DMS79 (cell line): Measurements from ENCODE around the gene TNFRSF25.
"Not testable (repeated sequence)": the region's sequence is repeated elsewhere in the genome, so short reads cannot be mapped to it uniquely, and the experiment has no call there.

Source experiments
- DNase-seq: peaks from one replicate; lab custom pipeline; 2025; lab: John Stamatoyannopoulos, UW

TNFRSF25 gene

DNA sequence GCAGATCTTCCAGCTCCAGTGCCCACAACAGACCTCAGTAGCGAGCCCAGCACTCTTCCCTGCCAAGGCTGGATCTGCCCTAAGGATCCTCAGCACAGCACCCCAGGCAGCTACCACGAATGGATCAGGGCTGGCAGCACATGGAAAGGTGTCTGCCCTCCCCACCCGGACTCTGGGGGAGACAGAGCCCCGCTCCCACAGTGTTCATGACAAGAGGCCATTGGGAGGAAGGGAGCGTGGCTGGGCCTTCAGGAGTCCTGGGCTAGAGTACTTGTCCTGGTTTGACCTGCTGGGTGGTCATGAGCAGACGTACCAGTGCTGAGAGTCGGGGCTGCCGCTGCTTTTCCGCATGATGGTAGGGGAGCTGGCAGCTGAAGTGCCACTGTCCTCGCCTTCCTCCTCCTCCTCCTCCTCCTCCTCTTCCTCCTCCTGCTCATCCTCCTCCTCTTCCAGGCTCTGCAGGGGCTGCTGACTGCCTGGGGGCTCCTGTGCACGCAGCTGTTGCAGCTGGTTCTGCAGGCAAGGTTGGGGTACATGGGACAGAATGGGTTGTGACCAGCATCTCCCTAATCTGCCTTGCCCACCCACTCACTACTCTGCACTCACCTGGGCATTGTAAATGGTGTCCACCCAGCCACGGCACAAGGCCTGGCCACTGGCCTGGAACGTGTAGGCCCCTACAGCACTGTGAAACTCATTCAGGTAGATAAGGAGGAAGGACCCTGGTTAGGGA is 2.9 kb upstream of the TNFRSF25 start:
- DNase-seq = no peak

DNA sequence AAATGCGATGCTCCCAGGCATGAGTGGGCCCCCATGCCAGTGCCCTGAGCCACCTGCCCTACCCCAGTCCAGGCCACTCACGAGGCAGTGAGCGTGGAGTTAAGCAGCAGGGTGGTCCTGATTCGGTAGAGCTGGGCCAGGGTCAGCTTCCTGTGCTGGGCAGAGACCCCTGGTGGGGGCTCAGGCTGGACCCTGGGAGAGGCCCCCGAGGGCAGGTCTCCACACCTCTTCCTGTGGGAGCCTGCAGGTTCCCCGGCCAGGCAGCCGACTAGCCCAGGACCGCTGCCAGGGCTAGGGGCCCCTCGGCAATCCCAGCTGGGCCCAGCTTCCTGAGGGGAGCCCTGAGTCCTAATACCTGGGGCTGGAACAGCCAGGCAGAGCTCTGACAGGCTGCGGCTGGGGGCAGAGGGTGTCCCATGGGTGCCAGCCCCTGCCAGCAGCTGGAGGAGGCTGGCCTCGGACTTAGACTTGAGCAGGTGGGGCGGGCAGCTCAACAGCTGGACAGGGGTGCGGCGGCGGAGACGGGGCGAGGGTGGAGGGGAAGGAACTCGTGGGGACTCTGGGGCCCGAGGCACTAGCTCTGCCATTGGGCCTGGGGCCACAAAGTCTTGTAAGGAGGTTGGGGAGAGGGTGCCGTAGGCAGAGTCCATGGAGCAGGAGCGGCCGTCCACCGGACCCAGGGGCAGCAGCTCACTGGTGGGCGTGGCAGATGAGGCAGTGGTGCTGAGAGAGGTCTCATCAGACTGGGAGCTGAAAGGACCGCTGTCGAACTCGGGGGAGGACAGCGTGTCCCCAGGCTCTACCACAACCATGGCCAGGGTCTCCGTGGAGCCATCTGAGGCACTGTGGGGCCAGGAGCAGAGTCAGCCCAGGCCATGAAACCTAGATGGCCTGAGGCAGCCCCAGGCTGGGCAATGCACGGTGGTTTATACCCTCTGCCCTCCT is 2.0 kb upstream of the TNFRSF25 start:
- DNase-seq = no peak

DNA sequence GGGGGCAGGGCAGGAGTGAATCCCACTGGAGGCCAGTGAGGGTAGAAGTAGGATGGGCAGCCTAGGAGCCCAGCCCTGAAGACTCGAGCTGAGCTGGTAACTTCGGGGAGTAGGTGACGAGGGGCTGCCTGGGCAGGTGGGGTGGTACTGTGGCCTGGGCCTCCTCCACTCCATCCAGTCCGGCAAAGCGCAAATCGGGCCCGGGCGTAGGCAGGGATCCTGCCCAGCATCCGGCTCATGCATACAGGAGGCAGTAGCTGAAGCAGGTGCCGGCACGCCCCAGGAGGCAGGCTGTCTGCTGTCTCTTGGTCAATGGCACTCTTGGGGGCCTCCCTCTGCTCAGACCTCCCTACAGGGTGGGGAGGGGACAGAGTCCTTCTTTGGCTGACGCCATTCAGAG is 1.3 kb upstream of the TNFRSF25 start:
- DNase-seq = no peak

DNA sequence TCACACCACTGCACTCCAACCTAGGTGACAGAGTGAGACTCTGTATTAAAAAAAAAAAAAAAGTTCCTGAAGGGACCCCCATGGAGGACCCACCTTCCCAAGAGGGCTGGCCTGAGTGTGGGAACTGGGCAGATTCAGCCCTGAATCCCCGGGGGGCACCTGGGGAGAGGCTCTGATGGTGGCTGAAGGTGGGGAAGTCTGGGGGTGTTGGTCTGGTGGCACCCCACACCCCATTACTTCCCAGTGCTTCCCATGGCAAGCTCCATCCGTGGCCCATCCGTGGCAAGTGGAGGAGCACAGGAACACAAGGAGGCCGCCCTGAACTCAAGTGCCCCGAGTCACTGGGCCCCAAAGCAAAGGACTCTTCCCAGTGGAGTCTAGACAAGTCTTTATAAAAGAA is 778 bp upstream of the TNFRSF25 start:
- no peak for DNase-seq

DNA sequence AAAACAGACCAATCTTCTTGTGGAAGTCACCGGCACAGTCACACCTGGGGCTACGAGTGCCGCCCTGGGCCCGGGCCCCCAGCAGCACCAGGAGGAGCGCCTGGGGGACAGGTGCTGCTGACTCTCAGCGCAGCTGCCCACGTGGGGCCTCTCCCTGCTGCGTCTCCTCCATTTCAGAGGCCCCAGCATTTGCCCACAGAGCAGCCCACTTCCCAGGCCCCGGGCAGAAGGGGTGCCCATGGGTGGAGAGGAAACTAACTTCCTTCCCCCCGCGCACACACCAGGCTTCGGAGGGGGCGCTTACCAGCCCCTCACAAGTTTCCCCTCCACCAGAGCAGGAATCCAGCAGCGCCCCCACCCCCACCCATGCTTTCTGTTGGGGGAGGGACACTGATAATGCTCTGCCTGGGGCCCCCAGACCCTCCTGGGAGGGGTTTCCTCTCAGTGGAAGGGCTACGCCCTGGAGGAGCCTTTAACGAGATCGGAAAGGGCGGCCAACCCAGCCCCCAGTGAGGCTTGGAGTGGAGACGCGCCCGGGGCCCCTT is 440 bp downstream of the TNFRSF25 start:
- DNase-seq = no peak

DNA sequence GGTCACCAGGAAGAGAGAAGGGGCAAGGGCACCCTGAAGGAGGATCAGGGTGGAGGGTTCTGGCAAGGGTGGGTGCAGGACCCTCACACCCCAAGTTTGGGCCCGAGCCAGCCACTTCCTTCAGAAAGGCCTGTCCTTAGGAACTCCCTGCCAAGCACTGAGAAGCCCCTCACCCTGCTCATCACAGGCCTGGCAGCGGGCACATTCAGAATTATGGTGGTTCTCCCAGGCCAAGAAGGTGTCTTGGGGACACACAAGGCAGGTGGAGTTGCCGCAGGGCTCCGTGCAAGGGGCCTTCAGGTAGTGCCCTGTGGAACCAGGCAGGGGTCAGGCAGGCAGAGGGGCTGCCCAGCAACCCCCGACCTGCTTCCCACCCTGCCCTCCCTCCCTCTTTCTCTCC is 1.1 kb downstream of the TNFRSF25 start:
- no peak for DNase-seq

DNA sequence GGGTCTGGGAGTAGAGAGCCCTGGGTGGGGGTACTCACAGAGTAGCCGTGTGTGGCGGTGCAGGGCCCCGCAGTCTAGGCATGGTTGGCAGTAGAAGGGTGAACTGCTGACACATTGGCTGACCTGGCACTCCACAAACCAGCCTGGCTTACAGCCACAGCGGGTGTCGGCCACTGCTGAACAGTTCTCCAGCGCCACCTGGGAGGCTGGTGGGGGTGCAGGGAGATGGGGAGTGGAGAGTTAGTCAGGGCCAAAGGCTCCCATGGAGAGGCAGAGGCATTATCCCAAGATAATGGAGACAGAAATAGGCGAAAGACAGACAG is 1.5 kb downstream of the TNFRSF25 start:
- DNase-seq = no peak

DNA sequence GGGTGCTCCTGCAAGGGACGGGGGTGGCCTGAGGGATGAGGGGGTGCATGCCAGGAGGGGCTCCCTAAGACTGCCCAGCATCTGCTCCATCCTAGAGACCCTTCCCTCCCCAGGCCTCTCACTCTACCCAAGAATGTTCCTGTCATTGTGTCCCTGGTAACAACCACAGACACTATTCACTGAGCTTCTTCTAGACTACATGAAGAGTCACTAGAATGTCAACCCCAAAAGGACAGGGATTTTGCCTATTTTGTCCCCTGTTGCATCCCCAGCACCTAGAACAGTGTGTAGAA is 2.9 kb downstream of the TNFRSF25 start:
- DNase-seq = no peak

DNA sequence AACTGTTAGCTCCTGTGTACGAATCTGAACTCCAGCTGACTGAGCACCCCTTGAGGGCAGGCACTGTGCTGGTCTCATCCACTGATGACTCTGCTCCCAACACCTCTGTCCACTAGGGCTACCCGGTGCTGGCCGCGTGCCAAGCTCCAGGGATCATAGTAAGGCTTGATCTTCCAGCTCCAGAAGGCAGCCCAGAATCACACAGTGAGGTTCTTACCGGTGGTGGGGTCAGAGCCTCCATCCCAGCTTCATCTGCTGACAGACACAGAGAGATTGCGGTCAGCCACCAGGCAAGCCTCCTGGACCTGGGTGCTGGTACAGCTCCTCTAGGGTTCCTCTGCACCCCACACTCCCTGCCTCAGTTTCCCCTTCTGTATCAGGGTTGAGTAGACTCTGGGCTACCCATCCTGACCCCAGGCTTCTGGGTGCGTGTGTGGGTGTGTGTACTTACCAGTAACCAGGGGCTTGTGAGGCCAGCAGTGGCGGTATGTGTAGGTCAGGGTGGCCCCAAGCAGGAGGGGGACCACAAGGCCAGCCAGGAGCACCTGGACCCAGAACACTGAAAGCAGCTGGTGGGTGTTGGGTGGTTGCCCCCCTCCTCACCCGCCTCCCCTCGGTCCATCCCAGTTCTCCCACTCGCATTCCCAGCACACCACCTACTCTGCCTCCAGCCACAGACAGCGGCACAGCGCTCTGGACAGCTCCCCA is 3.4 kb downstream of the TNFRSF25 start:
- no peak for DNase-seq

DNA sequence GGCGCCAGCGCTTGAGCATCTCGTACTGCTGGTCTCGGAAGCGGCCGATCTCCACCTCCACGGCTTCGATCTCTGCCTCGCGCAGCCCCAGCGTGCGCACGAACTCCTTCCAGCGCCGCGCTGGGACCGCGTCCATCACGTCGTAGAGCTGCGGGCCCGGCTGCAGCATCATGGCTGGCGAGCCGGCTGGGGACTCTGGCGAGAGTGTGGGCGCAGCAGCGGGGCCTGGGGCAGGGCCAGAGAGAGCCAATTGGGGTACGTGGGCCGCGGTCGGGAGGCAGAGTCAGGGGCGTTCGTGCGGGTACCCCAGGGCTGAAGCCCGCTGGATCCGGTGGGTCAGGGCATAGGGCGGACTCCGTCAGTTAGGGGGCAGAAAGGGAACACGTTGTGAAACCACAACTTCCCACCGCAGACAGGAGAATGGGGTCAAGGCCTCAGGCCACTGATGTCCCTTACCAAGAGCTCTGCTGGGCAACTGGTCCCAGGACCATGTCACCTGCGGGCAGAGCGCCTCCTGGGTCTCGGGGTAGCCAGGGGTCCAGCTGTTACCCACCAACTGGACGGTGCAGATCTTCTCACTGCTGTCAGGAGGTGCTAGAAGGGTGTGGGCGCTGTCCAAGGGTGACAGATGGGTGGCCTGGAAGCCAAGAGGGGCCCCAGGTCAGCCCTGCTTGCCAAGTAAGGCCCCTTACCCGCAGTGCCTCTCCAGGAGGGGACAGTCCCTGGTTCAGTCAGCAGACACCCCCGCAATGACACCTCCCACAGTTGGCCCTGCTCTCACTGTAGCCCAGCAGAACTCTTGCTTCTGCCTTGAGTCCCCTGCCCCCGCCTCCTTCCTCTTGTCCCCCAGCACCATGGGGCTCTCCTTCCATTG is 4.2 kb downstream of the TNFRSF25 start:
- no peak for DNase-seq

DNA sequence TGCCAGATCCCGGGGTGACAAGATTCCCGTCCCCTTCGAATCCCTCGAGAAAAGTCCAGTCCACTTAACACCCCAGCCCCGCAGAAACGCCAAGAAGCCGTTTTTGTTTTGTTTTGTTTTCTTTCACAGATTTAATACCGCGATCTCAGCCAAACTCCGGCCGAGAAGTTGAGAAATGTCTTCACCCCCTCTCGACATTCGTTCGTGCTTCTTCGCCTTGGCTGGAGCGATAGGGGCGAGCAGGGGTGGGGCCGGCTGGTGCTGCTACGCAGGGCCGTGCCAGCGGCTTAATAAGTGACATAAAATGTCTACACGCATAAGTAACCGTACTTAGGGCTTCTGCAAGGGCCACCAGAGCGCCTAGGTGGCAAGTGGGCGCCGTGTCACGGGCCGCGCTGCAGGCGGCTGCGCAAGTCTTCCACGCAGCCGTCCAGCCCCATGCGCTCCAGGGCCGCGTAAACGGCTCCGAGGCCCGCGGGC is 4.9 kb downstream of the TNFRSF25 start:
- DNase-seq = no peak

DNA sequence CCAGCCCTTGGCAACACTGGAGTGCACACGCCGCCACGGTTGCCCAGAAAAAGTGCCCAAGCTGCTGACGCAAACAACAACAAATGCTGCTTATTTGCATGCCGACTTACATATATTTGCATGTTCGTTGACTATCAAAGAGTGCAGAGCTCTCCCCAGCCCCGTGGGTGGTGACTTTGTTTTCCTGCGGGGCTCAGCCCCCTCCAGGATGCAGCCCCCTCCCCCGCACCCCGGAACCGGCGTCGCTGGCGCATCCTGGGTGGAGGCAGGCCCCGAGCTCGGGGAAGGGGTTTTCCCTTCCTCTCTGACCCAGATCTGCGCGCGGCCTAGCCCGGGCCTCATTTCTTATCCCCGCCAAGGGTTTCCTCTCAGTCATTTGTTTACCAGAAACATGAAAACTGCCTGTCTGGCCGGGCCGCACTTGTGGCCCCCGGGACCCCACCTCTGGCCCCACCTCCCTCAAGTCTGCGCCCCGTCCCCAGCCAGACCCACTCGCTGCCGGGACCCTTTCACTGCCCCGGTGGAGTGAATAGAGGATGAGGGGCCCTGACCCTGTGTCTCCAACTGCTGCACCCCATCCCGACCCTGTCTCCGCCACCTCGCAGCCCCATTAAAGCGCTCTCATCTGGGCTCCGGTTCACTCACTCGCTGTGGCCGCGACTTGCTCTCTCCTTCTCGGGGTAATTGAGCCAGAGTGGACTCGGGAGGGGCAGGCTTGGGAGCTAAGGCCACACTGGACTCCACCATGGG is 5.5 kb downstream of the TNFRSF25 start:
- no peak for DNase-seq

DNA sequence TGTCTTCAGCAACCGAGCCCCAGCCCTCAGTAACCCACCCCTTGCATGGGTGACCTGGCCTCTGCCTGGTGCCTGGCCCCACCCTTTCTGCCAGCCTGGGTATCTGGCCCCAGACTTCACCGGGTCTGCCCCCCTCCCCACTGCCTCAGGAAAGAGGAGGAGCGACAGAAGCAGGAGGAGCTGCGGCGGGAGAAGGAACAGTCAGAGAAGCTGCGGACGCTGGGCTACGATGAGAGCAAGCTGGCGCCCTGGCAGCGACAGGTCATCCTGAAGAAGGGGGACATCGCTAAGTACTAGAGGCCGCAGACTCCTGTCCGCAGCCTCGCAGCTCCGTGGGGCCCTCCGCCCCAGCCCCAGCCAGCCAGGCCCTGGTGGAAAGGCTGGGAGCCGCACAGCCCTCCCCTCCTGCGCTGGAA is 6.1 kb downstream of the TNFRSF25 start:
- no peak for DNase-seq

DNA sequence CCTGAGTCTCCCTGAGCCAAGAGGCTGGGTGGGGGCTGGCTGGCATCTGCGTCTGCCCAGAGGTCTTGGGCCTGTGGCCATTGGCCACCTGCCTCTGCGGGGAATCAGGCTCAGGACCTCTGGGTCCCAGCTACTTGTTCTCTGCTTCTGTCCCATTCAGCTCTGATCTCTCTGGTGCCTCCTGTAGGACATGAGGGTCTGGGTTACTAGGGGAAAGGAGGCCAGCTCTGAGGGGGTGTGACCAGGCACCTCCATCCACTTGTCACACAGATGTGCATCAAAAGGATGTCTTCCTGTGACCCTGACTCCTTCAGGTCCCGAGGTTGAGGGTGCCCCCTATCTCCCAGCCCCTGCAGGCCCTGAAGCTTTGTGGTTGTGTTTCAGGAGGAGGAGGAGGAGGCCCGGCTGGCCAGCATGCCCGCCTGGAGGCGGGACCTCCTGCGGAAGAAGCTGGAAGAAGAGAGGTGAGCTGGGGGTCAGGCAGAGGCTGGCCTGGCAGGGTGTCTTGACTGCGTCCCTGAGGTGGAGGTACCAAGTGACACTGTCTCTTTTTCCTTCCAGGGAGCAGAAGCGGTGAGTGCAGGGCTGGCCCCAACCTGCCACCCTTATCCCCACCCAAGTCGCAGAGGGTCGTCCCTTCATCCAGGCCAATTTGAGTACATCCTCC is 9.0 kb downstream of the TNFRSF25 start:
- DNase-seq = no peak

DNA sequence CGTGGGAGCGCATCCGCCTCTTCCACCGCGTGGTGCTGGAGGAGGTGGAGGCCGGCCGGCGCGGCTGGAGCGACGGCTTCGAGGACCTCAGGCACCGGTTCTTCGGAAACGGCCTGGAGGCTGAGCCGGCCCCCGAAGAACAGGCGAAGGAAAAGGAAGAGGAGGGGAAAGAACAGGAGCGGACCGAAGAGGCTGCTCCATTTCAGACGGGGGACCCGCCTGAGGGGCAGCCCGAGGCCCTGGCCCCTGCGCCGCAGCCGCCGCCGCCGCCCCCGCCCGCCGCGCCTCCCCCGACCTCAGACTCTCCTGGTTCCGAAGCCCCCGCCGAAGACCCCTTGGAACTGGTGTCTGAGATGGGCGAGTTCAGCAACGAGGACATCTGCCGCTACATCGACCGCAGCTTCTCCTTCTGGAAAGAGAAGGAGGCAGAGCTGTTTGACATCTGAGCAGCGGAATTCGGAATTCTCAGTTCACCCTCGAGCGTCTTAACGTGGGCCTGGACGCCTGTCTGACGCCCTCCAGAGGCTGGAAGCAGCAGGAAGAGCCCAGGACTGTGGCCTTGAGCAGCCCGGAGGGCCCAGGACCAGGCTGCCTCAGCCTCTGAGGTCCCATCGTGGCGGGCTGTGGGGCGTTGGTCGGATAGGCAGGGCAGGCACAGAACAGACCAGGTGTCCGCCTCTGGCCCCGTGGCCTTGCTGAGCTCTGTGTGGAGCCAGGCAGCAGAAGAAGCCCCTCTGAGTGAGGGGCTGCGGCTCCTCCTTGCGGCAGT is 10.0 kb downstream of the TNFRSF25 start:
- not testable (repeated sequence) for DNase-seq

DNA sequence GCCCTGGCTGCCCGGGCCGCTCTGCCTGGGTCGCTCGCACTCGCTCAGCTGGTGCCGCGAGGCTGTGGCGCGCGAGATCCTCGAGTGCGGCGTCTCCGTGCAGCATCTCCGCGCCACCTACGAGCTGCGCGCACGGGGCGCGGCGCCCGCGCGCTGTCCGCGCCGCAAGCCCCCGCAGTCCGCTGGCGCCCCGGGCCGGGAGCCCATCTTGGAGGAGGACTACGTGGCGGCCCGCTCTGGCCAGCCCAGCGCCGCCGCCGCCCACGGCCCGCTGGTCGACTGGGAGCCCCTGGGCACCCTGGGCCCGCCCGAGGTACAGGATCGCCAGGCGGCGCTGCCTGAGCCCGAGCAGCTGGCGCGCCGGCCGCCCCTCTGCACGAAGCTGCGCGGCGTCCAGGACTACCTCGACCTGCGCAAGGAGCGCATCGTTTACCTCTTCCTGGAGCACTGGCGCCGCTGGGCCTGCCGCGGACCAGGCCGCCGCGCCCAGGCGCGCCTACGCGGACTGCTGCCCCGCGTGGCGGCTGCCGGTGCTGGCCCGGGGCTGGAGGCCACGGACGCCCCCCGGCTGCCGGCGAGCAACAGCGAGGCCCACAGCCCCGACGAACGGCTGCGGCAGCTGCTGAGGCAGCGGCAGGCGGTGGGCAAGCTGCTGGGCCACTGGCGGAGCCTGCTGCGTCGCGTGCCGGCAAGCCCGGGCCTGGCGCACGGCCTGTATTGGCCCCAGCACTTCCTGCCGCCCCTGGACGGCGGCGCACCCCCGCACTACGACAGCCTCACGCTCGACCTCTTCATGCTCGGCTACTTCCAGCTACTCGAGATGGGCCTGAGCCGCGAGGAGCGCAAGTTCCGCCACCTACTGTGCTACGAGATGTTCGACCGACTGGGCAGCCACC is 10.9 kb downstream of the TNFRSF25 start:
- no peak for DNase-seq

DNA sequence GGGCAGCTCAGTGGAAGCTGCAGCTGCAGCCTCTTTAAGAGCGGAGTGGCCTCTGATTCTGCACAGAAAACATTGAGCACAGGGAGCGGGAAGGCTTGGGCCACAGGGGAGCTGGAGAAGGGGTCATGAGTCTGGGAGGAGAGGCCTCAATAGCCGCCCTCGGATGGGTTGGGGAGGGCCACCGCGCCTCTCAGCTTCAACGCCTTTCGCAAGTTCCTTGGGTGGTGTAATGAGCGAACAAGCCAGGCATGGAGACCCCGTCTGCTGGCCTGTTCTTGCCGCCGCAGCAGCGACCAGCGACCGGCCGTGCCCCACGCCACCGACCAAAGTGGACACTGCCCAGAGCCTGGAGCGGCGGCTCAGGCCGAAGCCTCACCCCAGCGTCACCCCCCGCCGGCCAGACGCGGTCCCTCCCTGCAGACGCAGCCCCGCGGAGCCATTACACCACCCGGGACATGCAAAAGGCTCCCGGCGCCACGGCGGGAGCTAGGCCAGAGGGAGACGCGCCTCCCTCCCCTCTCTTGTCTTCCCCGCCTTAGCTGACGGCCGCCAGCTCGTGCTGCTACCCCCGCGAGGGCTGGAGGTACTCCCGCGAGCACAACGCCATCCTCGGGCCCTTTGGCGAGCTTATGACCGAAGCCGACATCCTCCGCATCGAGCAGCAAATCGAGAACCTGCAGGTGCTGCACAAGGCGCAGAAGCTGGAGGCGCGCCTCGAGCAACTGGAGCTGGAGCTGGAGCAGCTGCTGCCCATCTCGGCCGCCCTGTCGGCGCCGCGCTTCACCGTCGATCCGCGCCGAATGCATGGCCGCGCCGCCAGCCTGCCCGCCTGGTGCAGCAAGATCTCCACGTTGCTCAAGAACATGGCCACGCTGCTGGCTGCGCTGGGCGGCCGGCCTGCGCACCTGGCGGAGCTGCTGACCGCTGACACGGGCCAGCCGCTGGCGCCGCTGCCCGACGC is 11.8 kb downstream of the TNFRSF25 start:
- DNase-seq = not testable (repeated sequence)
